ENCODE measurements around the gene ANO8.
"Not testable (repeated sequence)": the region's sequence is repeated elsewhere in the genome, so short reads cannot be mapped to it uniquely, and the experiment has no call there.

Gene ANO8, protein sequence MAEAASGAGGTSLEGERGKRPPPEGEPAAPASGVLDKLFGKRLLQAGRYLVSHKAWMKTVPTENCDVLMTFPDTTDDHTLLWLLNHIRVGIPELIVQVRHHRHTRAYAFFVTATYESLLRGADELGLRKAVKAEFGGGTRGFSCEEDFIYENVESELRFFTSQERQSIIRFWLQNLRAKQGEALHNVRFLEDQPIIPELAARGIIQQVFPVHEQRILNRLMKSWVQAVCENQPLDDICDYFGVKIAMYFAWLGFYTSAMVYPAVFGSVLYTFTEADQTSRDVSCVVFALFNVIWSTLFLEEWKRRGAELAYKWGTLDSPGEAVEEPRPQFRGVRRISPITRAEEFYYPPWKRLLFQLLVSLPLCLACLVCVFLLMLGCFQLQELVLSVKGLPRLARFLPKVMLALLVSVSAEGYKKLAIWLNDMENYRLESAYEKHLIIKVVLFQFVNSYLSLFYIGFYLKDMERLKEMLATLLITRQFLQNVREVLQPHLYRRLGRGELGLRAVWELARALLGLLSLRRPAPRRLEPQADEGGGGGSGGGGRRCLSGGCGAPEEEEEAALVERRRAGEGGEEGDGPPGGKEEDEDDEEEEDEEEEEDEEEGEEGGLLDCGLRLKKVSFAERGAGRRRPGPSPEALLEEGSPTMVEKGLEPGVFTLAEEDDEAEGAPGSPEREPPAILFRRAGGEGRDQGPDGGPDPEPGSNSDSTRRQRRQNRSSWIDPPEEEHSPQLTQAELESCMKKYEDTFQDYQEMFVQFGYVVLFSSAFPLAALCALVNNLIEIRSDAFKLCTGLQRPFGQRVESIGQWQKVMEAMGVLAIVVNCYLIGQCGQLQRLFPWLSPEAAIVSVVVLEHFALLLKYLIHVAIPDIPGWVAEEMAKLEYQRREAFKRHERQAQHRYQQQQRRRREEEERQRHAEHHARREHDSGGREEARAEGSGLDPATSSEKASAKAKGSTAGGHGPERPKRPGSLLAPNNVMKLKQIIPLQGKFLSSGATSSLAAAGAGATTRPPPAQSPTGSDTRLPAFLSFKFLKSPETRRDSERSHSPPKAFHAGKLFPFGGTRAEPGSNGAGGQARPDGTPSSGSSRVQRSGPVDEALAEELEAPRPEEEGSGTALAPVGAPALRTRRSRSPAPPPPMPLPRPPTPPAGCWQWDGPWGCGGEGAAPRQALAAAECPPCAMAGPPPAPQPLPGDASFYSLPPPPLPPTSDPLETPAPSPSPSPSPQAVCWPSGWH

DNA sequence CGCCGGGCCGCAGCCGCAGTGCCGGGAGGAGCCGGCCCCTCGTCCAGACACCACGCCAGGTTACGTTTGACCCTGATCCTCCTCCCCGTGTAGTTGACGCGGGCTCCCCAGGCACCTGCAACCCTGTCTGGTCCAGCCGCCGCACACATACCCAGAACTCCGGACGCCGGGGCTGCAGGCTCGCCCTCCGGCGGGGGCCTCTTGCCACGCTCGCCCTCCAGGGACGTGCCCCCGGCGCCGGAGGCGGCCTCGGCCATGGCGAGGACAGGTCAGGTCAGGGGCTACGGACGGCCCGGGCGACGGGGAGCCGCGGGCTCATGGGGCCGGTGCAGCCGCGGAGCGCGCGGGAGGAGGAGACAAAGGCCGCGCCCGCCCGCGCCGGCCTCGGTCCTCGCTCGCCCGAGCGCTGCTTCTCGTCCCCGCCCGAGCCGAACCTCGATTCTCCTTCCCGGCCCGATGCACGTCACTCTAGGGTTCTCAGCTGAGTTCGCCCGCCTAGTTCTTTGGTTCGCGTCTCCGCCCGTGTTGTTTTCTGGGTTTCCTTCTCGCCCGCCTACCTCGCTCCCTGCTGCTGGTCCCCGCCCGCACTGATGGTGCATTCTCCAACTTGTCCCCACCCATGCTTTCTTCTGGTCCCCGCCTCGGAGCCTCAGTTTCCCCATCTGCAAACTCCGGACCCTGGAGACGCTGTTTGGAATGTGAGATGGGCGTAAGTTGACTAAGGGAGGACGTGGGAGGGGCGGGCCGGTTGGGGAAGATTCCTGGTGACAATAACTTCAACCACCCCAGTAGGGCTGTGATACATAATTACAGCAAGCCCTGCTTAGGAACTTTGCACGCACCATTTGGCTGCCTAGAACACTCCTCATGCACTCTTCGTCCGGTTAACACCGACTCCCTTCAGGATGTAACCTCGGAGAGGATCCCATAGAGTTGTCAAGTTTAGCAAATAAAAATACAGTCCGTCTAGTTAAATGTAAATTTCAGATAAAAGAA is at the start of gene ANO8:
Gene ANO8, minus strand, starts transcription at position 442 of the 996 bp plus-strand sequence. Its CDS starts 185 bp downstream, at position 257.
- DNase-seq, result peak; percentile 89 to 95

- no peak for DNase-seq
Measured at GRCh38 chr19:17380426-17381138, 45.9 kb upstream of the ANO8 start.

GRCh38 chr19:17379221-17379631 is 44.6 kb upstream of the ANO8 start:
- no peak for DNase-seq

DNA sequence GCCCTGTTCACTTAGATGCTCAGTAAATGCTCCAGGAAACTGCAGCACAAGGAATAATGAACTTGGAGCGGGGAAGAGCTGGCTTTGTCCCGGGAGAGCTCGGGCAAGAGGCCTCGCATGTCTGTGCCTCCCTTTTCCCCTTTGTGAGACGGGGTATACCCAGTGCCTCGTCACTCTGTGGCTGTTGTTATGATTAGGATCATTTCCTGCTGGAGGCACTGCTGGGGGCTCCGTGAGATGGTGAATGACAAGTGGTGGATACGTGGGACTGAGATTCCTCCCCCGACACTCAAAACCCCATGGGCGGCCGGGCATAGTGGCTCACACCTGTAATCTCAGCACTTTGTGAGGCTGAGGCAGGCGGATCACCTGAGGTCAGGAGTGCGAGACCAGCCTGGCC is 43.6 kb upstream of the ANO8 start:
- no peak for DNase-seq

- DNase-seq, result no peak
Measured at GRCh38 chr19:17376935-17377600, 42.4 kb upstream of the ANO8 start, which contains the start of gene PLVAP. PLVAP (minus strand) TSS chr19:17377342; CDS start chr19:17377288, 54 bp downstream.

- DNase-seq, result no peak
Measured at GRCh38 chr19:17370026-17370587, 35.5 kb upstream of the ANO8 start.

- no peak for DNase-seq
Measured at GRCh38 chr19:17365361-17365760, 30.7 kb upstream of the ANO8 start.

DNA sequence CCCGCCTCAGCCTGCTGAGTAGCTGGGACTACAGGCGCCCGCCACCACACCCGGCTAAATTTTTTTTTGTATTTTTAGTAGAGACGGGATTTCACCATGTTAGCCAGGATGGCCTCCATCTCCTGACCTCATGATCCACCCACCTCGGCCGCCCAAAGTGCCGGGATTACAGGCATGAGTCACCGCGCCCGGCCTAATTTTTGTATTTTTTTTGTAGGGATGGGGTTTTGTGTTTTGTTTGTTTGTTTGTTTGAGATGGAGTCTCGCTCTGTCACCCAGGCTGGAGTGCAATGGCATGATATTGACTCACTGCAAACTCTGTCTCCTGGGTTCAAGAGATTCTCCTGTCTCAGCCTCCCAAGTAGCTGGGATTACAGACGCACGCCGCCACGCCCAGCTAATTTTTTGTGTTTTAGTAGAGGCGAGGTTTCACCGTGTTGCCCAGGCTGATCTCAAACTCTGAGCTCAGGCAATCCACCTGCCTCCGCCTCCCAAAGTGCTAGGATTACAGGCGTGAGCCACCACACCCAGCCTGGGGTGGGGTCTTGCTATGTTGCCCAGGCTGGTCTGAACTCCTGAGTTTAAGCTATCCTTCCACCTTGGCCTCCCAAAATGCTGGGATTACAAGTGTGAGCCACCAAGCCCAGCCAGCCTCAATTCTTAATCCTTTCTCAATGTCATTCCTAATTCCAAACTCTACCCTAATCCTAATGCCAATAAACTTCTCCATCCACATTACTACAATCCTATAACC is 29.4 kb upstream of the ANO8 start:
- DNase-seq, result not testable (repeated sequence)

DNA sequence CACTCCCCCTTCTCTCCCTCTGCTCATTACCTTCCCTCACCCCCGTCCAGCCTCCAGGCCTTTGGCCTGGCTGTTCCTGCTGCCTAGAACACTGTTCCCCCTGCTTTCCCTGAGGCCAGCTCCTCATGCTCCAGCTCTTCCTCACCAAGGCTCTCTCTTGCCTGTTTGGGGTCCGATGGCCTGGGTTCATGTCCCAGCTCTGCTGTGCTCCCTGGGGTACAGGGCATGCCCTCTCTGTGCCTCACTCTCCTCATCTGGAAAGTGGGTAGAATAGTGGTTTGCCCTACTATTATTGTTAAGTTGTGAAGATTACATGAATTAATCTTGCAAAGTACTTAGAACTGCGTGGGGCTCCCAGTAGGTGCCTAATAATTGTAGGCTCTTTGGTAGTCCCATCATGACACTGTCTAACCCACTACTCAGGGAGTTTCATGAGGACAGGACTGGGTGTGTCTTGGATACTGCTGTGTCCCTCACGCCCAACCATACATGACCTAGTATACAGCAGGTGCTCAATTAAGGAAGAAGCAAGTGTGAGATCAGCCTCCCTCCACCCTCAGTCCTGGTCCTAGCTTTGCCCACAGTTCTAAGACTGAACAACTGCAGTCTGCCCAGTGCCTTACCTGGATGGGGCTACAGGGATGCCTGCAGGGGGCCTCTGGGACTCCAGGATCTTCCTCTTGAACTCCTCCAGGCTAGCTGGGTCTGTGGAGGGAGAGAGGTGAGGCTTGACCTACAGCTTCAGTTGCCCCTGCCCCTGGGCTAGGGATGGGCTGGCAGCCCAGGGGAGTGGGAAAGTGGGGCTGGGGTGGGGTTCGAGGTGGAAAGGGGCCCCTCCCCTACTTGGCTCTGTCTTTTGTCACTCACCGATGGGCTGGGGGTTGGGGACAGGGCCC is 25.5 kb upstream of the ANO8 start:
- DNase-seq, result no peak

GRCh38 chr19:17358395-17358794 is 23.7 kb upstream of the ANO8 start:
- no peak for DNase-seq

DNA sequence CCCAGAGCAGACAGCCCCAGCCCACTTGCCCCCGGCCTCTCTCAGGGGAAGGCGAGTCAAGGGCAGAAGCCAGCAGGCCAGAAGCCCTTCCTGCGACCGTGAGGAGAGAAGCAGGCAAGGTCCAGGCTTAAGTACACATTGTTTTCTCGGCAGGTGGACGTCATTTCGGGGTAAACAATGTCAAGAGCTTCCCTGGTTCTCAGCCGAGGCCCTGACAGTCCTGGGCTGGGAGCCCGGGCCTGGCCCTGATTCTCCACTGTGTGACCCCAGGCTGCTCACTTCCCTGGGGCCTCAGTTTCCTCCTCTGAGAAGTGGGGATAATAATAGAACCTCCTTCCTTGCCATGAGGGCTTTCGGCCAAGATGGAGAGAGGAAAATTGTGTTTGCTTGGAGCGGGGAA is 23.1 kb upstream of the ANO8 start:
- no peak for DNase-seq

DNA sequence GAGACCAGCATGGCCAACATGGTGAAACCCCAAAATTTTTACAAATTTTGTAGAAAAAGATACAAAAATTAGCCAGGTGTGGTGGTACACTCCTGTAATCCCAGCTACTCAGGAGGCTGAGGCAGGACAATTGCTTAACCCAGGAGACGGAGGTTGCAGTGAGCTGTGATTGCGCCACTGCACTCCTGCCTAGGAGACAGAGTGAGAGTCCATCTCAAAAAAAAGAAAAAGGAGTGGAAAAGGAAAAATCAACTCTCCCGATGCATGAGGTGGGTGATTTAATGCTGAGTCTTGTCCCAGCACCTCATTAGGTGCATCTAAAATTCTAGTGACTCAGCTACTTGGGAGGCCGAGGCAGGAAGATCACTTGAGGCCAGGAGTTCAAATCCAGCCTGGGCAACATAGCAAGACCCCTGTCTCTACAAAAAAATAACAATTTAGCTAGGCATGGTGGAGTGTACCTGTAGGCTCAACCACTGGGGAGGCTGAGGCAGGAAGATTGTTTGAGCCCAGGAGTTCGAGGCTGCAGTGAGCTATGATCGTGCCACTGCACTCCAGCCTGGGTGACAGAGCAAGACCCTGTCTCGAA is 22.5 kb upstream of the ANO8 start:
- no peak for DNase-seq

- no peak for DNase-seq
Measured at GRCh38 chr19:17353386-17353785, 18.7 kb upstream of the ANO8 start.

- DNase-seq, result no peak
Measured at GRCh38 chr19:17352608-17353280, 18.1 kb upstream of the ANO8 start.

- no peak for DNase-seq
Measured at GRCh38 chr19:17351815-17352435, 17.3 kb upstream of the ANO8 start.

- no peak for DNase-seq
Measured at GRCh38 chr19:17348700-17349099, 14.0 kb upstream of the ANO8 start.

- DNase-seq, result no peak
Measured at GRCh38 chr19:17347877-17348276, 13.2 kb upstream of the ANO8 start.

Data from NCI-H526 (cell line).